22Rv1 (cell line): ENCODE results near the gene TBCEL.

Experiments used
- ZFX ChIP-seq: fragments of 450-650 bp; IDR thresholded peaks from 2 replicates; pipeline ENCODE4 v1.6.1; 2017; ENCODE audit warnings: antibody characterized with exemption, borderline replicate concordance
- TF ChIP-seq, protein P1 (sequence below): fragments of 450-650 bp; IDR thresholded peaks from 2 replicates; pipeline ENCODE4 v1.5.1; 2017; ENCODE audit warnings: mild to moderate bottlenecking

GRCh38 chr11:121029153-121029552 lies 5.3 kb downstream of the TBCEL start:
- TF ChIP-seq, protein P1, sequence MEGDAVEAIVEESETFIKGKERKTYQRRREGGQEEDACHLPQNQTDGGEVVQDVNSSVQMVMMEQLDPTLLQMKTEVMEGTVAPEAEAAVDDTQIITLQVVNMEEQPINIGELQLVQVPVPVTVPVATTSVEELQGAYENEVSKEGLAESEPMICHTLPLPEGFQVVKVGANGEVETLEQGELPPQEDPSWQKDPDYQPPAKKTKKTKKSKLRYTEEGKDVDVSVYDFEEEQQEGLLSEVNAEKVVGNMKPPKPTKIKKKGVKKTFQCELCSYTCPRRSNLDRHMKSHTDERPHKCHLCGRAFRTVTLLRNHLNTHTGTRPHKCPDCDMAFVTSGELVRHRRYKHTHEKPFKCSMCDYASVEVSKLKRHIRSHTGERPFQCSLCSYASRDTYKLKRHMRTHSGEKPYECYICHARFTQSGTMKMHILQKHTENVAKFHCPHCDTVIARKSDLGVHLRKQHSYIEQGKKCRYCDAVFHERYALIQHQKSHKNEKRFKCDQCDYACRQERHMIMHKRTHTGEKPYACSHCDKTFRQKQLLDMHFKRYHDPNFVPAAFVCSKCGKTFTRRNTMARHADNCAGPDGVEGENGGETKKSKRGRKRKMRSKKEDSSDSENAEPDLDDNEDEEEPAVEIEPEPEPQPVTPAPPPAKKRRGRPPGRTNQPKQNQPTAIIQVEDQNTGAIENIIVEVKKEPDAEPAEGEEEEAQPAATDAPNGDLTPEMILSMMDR = no peak
- no peak for TF ChIP-seq ZFX
